ENCODE results near the gene PDE4B.

Gene PDE4B

DNA sequence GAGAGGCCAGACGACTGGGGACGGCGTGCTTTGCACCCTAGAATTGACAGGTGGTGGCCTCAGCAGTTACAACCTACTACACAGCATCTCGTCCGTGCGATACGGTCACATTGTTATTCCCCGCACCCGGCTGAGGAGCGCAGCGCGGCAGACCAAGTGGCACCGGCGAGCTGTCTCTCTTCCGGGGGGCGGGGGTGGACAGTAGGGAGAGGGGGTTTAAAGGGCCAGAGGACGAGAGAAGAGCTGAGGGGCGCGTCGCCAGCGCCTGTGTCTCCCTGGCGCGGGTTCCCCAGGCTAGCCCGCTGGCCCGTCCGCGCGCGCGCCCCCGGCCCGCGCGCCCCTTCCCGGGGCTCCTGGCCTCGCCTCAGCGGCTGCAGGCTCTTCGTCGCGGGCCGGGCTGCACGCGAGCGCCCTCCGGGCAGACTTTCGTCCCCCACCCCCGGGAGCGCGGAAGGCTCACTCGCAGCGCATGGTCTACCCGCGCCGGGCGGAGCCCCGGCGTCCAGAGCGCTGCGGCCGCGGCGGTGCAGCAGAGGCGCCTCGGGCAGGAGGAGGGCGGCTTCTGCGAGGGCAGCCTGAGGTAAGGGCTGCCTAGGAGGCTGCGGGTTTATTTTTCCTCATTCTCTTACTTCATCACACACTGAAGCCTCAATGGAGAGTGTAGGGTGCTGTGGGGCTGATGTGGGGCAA lies at the start of gene PDE4B:
Gene PDE4B (plus strand): TSS at position 227 of the 690 bp plus-strand sequence.
- DNase-seq (ENCODE audit: low spot score): no peak

DNA sequence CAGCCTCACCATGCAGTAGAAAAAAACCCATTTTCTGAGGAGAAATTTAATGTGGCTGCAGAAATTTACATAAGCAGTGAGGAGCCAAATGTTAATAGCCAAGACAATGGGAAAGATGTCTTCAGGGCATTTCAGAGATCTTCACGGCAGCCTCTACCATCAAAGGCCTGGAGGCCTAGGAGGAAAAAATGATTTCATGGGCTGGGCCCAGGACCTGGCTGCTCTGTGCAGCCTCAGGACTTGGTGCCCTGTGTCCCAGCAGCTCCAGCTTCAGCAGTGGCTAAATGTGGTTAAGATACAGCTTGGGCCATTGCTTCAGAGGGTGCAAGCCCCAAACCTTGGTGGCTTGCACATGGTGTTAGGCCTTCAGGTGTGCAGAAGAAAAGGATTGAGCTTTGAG lies 48.0 kb upstream of the PDE4B start:
- DNase-seq (ENCODE audit: low spot score): no peak

DNA sequence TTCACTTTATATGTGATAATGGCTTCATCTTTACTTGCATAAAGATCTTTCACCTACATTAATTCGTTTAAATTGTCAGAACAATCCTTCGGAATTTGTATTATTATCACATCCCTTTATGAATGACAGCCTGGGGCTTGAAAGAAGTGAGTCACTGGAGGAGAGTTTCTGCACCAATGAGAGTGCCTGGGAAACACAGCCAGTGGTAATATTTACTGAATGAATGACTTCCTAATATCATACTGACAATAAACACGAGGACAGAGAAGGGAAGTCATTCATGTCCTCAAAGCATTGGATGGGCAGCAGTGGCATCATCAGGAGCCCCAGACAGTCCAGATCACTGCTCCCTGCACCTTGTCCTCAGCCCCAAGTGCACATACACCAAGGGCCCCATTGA lies 40.7 kb upstream of the PDE4B start:
- DNase-seq (ENCODE audit: low spot score): no peak

DNA sequence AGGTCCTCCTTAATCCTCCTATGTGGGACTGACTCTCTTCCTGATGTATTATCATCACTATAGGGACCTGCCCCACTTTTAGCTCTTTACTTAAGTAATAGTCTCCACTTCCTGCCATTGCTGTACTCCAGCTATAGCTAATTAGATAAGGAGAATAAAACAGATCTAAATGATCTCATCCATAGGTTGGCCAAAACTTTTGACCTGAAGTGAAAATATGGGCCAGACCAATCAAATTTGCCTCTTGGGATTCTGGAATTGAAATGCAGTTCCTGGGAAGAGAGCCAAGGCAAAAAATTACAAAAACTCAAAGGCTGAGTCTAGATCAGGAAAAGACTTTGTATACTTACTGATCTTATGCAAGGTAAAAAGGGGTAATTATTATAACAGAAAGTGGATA lies 36.1 kb upstream of the PDE4B start:
- no peak for DNase-seq (ENCODE audit: low spot score)

DNA sequence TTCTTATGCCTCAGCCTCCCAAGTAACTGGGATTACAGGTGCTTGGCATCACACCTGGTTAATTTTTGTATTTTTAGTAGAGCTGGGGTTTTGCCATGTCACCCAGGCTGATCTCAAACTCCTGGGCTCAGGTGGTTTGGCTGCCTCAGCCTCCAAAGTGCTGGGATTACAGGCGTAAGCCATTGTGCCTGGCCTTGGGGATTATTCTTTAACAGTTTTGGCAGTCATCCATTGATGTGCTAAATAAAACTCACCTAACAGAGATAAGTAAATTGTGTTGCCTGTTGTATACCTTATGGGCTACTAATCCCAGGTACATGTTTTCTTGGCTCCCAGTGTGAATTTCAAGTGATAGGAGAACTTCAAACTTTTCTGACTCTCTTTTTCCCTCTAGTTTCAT lies 35.2 kb upstream of the PDE4B start:
- no peak for DNase-seq (ENCODE audit: low spot score)

DNA sequence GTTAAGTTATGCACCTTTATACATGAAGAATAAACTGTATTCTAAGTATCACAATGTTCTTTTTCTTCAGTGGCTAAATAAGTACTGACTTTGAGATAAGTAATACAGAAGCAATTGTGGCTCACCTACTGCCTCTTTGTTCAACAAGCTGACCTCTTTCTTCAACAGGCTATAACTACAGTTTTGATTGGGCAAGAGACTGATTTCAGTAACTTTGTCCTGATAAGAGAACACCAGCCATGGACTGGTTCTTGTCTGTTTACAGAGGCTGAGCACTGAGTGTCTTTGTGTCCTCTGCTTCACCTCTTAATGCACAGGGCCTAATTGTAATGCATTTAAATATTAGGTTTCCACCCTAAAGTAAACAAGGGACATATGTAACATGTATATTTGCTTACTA lies 34.6 kb upstream of the PDE4B start:
- DNase-seq (ENCODE audit: low spot score): no peak

DNA sequence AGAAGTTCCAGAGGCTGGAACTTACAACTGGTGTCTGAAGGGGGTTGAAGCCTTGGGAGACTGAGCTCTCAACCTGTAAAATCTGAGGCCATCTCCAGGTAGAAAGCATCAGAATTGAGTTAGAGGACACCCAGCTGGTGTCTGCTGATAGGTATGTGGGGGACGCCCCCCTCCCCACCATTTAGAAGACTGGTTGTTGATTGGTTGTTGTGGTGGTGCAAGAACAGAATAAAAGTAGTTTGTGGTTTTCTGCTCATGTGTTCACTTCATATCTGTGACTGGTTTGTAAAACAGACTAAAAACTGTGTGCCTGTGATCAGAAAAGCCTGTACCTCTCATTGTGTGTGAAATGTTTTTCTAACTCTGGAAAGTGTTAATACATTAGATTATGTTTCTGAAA lies 33.2 kb upstream of the PDE4B start:
- DNase-seq (ENCODE audit: low spot score): no peak

DNA sequence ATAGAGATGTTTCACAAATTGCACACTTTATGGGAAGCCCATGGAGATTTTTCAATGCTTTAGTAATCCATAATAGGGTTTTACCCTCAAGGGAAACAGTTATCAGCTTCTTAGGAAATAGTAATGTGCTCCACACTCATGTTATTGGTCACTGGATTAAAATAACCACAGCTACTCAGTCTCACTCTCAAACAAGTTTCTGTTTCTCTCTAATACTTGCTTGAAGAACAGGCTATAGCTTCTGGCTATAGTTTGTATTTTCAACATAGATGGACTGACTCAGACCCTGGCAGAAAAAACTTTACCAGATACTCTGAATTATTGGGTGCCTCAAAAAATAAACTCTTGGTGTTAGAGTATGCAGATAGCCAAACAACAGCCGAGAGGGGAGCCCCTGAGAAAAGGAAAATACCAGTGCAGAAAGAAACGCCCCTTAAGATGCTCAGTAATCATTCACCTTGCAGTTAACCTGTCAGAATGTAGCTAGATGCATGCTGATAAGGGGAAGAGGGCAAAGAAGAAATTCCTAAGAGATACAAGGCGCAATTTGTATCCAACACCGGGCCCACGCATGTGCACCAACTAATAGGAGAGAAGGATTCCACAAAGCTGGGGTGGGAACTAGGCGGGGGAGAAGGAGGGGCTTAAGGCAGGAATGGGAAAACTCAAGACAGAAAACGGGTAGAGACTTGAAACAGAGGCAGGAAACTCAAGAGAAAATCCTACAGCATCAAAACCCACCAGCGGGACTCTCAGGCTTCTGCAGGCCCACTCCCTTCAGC lies 30.4 kb upstream of the PDE4B start:
- DNase-seq (ENCODE audit: low spot score): no peak

DNA sequence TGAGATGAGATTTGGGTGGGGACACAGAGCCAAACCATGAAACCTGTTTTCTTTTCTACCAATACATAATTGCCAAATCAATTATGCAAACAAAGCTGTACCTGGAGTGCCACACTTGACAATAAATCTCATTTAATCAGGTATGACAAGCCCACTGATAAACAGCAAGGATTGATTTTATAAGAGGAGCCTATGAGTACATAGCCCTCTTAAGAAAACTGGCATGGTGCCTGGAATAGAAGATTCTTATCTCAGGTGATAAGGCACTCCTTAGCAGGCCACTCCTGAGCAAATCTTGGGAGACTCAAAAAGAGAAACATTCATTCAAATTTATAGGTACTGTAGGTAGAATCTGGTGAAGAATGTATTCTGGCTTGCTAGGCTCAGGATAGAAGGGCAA lies 28.6 kb upstream of the PDE4B start:
- DNase-seq (ENCODE audit: low spot score): no peak

DNA sequence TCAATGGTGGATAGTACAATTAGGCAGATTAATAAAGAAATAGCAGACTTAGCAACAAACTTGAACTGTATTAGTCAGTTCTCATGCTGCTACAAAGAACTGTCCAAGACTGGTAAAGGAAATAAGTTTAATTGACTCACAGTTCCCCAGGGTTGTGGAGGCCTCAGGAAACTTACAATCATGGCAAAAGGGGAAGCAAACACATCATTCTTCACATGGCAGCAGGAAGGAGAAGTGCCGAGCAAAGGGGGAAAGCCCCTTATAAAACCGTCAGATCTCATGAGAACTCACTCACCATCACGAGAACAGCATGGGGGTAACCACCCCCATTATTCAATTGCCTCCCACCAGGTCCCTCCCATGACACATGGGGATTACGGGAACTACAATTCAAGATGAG lies 27.1 kb upstream of the PDE4B start:
- DNase-seq (ENCODE audit: low spot score): no peak

DNA sequence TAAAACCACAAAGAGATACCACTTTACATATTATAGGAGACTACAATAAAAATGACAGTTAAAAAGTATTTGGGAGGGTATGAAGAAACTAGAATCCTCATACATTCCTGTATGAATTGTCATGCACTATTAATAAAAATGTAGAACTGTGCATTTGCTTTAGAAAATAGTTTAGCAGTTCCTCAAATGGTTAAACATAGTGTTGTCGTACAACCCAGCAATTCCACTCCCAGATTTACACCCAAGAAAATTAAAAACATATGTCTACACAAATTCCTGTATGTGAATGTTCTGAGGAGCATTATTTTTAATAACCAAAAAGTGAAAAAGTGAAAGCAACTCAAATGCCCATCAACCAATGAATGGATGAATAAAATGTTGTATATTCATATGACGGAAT lies 23.1 kb upstream of the PDE4B start:
- DNase-seq (ENCODE audit: low spot score): no peak

DNA sequence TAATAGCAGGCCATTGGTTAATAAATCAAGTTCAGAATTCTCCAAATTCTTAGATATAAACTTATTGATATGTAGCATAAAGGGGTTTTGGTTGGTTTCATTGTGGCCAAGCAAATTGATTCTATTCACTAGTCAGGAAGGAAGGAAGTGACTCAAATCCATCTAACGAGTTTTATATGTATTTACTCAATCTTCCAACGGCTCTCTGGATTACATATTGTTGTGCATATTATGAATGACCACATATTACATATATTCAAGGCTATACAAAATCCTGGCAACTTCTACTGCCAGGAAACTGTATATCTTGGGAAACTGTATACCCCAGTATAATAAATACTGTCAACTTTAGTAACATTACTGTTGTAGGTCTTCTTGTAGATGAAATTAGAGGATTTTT lies 20.1 kb upstream of the PDE4B start:
- DNase-seq (ENCODE audit: low spot score): no peak

DNA sequence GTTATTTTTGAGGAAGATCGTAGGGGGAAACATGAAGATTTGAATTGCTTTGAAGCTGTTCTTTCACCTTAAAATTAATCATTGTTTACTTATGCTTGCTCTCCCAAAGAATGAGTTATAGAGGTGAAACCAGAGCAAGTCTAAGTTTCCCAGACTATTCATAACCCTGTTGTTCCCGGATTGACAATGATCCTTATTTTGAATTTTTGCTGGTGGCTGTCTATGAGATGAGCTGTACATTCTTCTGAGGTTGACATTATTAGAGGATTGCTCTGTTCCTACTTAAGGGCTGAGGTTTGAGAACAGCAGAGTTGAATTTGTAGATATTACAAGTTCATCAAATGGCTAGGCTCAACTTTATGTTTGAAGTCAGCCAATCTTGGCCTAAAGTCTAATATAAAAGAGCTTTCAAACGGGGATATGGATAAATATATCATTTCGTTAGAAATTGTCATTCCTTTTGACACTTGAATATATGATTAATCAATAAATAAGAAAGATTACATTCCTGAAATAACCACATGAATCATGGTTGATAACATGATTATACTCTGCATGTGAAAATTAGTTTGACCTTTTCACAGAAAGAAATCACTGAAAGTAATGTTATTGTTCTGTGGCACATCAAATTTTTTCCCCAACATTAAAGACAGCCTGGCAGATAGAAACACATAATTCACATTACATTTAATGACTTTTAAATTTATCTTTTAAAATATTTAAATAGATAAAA lies 19.1 kb upstream of the PDE4B start:
- no peak for DNase-seq (ENCODE audit: low spot score)

DNA sequence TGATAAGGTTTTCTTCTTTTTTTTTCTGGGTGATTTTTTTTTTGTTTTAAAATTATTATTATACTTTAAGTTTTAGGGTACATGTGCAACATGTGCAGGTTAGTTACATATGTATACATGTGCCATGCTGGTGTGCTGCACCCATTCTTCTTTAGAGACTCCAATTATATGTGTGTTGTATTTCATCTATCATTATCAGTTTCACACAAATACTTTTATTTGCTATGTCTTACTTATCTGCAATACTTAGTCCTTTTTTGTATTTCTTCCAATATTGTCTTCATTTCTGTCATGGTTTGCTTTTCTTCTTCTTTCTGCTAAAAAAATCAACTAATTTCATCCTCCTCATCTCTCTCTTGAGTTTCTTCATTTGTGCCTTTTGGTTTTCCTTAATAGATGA lies 3.9 kb upstream of the PDE4B start:
- no peak for DNase-seq (ENCODE audit: low spot score)

DNA sequence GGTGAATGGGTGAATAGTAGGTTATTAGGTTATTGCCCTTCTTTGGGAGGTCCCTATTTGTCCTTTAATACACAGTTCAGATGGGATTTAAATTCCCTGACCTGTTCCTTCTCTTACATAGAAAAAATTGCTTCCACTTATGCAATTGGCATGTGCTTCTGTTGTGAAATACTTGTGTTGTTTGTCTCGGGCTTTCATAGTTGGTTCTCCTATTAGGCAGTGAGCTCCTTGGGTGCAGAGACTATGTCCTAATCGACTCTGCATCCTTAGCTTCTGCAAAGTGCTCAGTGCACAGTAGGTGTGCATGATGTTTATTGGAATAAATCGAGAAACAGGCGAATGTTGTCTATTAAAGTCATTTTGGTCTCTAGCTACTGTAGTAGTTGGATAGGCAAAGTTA lies 1.3 kb upstream of the PDE4B start:
- DNase-seq (ENCODE audit: low spot score): no peak

DNA sequence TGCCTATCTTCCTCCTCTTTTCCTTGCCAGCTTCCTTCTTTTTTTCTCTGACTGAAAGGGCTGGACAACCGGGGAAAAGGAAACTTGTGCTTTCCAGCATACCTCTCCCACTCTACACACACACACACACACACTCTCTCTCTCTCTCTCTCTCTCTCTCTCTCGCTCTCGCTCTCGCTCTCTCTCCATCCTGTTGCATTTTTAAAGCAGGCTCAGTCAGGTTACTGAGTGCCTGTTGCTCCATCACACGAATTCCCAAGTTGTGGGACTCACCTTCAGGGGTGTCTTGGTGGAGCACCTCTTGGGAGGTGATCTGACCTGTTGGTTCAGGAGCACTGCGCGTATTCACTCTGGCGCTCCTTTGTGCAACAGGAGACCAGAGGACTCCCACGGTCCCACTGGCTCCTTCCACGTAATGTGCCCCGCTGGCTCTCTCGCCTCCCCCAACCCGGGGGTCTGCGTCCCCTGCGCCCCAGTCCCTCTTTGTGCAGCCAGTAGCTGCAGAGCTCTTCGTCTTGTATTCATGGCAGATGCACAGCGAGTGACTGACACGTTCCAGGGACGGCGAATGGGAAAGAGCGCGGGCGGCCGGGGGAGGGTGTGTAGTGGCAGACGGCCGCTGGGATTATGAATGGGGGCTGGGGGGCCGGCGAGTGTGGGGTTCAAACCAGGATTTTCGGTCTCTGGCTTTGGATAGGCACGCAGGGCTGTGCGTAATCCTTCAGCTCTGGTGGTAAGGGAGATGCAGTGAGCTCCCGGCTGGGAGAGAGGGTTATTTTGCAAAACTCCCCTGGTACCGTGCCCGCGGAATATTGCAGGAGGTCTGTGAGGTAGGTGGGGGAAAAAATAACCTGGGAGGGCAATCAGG lies 660 bp upstream of the PDE4B start:
- DNase-seq (ENCODE audit: low spot score): no peak

DNA sequence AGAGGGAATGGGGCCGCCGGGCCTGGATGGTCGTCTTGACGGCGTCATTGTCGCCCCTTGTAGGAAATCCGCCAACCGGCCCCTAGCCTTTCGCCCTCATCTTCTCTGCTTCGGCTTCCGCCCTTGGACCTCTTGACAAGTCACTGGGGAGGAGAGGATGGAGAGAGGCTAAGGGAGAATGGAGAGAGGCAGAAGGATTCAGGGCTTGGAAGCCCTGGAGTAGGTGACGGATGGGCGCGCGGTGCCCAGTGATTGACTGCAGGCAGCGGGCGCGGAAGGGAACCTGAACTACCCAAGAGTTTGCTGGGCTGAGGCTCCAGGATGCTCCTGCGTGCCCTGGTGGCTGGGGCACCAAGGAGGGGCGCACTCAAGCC lies 651 bp downstream of the PDE4B start:
- no peak for DNase-seq (ENCODE audit: low spot score)

DNA sequence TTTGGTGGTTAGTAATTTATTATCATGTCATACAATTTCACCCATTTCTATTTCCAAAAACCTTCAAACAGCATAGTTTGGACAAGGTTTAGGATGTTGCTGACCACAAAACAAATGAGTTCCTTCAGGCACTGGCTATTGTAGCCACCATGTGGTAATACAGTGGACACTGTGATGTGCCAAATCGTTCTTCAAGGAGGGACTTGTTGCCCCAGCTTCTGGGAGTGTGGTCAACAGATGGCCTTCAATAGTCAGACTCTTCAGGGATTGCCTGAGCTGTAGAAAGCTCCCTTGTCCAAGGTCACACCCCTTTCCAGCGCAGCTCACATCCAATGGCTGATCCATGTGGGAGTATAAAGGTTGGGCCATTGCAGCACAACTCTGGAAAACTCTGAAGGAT lies 2.6 kb downstream of the PDE4B start:
- DNase-seq (ENCODE audit: low spot score): no peak

DNA sequence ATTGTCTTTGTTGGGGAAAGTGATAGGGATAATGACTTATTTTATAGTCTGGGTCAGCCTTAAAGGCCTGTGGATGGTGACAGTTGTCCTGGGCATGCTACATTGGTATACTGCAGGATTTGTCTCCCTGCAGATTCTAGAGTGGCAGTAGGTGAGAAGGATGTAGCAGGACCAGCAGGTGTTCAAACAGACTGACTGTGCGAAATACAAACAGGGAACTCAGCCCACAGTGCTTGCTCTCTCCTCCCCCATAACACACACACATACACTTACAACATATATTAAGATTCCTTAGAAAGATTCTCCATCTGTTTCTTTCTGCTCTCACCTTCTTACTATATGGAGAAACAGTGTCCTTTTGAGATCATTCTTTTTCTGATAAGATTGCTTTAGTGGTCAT lies 6.9 kb downstream of the PDE4B start:
- DNase-seq (ENCODE audit: low spot score): no peak

DNA sequence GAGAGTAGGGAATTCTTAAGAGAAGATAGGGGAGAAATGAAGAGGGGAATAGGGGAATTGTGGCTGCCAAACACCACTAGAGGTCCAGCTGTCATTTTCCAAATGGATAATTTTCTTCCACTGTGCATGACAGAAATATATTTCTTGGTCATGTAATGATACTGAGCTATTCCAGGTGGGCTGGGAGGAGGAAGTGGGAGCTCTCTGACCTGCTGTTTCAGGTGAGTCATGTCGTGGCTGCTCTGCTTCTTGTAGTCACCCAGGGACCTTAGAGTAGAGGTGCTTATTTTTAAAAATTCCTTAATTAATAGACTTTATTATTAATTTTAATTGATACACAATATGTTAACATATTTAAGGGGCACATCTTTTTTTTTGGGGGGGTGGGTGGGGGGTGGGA lies 11.9 kb downstream of the PDE4B start:
- DNase-seq (ENCODE audit: low spot score): no peak

DNA sequence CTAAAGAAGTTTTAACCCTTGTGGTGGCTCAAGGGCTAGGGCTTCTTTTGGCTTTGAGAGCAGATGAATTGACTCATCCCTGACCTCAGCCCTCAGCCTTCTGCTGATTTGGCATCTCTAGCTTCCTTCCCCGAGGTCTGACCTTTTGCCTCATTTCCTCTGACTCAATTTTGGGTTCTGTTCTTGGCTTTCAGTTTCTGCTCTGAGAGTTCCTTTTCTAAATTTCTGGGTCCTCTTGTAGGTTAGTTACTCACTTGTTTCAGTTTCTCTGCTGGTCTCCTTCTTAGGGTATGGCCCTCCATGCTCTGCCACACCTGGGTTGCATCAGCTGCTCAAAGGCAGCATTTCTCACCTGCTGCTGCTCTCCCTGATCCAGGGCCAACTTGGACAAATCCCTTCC lies 19.4 kb downstream of the PDE4B start:
- peak; percentile 29 for DNase-seq (ENCODE audit: low spot score)

DNA sequence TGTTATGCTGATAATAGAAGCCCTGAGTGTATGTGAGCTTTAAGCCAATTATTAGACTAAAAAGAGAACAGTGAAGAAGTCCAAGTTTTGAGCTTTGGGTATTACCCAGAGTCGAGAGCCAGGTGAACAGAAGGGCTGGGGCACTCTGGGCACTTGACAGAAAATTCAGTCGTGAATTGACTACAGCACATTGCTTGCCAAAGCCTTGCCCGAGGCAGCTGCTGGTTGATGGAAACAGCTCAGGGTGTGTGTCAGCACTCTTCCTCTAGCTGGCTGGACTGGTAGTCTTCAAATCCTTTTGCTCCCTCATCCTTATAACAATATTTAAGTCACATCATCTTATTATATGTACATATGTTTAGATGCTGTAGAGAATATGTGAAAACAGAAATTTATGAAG lies 21.3 kb downstream of the PDE4B start:
- DNase-seq (ENCODE audit: low spot score): no peak

All from CD4-positive, alpha-beta T cell treated with Interleukin-2 at 100 ng/mL for 4 hours (primary cell).